Neural cell (in vitro differentiated cells): Measurements from ENCODE around the gene AFG3L2. TPM values are rescaled to one million over a fixed set of nuclear protein-coding genes. Genes with fewer than 3 reads are reported as not detected.

Experiments used
- H2AFZ ChIP-seq: fragments of 200-600, 300-800 bp; sonication (generic), shearing (Covaris generic); 2 replicates; pipeline ENCODE4 v1.6.0; 2014; ENCODE audit warnings: low read depth, mild to moderate bottlenecking, antibody characterized with exemption, low read length, moderate library complexity
- H3F3A ChIP-seq: fragments of 200-600 bp; shearing (Covaris generic); 2 replicates; pipeline ENCODE4 v1.6.1; 2016; ENCODE audit warnings: mild to moderate bottlenecking, moderate library complexity, mixed read lengths, antibody characterized with exemption, low read length; ENCODE audit not compliant: insufficient read depth, poor library complexity, severe bottlenecking
- H3K27ac ChIP-seq: fragments of 200-600, 300-800 bp; sonication (generic), shearing (Covaris generic); 2 replicates; pipeline ENCODE4 v1.5.1; 2014; ENCODE audit warnings: mild to moderate bottlenecking, low read length, moderate library complexity
- H3K27me3 ChIP-seq: fragments of 300-800, 200-600 bp; sonication (generic), shearing (Covaris generic); 2 replicates; pipeline ENCODE4 v1.6.0; 2014; ENCODE audit warnings: mild to moderate bottlenecking, low read depth, low read length, moderate library complexity; ENCODE audit not compliant: insufficient read depth
- H3K36me3 ChIP-seq: fragments of 300-800, 200-600 bp; sonication (generic), shearing (Covaris generic); 2 replicates; pipeline ENCODE4 v1.5.1; 2014; ENCODE audit warnings: mild to moderate bottlenecking, antibody characterized with exemption, low read length, moderate library complexity; ENCODE audit not compliant: insufficient read depth
- H3K4me2 ChIP-seq: fragments of 300-800, 200-600 bp; sonication (generic), shearing (Covaris generic); 2 replicates; pipeline ENCODE4 v1.6.0; 2014; ENCODE audit warnings: mild to moderate bottlenecking, low read length
- H3K4me3 ChIP-seq: fragments of 300-800, 200-600 bp; sonication (generic), shearing (Covaris generic); 2 replicates; pipeline ENCODE4 v1.5.1; 2014; ENCODE audit warnings: mild to moderate bottlenecking, low read length, moderate library complexity
- H3K79me2 ChIP-seq: fragments of 200-600 bp; shearing (Covaris generic); replicated peaks from 2 replicates; pipeline ENCODE4 v1.6.0; 2014; ENCODE audit warnings: mild to moderate bottlenecking, low read length, moderate library complexity; ENCODE audit not compliant: insufficient read depth
- H3K9ac ChIP-seq: fragments of 300-800, 200-600 bp; sonication (generic), shearing (Covaris generic); 2 replicates; pipeline ENCODE4 v1.6.1; 2016; ENCODE audit warnings: mild to moderate bottlenecking, low read length, mixed read lengths
- H3K9me2 ChIP-seq: fragments of 200-600 bp; shearing (Covaris generic); 2 replicates; pipeline ENCODE4 v1.6.1; 2016; ENCODE audit warnings: mild to moderate bottlenecking, low read length, mixed read lengths; ENCODE audit not compliant: insufficient read depth
- H3K9me3 ChIP-seq: fragments of 200-600, 300-800 bp; sonication (generic), shearing (Covaris generic); 2 replicates; pipeline ENCODE4 v1.6.1; 2016; ENCODE audit warnings: mild to moderate bottlenecking, mixed run types, low read length, moderate library complexity, mixed read lengths
- H4K20me1 ChIP-seq: fragments of 200-600 bp; shearing (Covaris generic); 2 replicates; pipeline ENCODE4 v1.6.1; 2016; ENCODE audit warnings: mild to moderate bottlenecking, mixed run types; ENCODE audit not compliant: insufficient read depth
- CTCF ChIP-seq: fragments of 450-650 bp; IDR thresholded peaks from 2 replicates; pipeline ENCODE4 v1.5.1; 2014; ENCODE audit warnings: antibody characterized with exemption, mild to moderate bottlenecking, moderate library complexity; ENCODE audit not compliant: poor library complexity, severe bottlenecking
- EP300 ChIP-seq: fragments of 450-650 bp; conservative IDR thresholded peaks from 2 replicates; pipeline ENCODE4 v1.6.1; 2014; ENCODE audit warnings: antibody characterized with exemption, mild to moderate bottlenecking, moderate library complexity; ENCODE audit not compliant: poor library complexity, severe bottlenecking
- EZH2 ChIP-seq: fragments of 200-600, 300-800 bp; shearing (Covaris generic), sonication (generic); IDR thresholded peaks from 2 replicates; pipeline ENCODE4 v1.6.1; 2014; ENCODE audit warnings: antibody characterized with exemption, low read length, borderline replicate concordance, mild to moderate bottlenecking; ENCODE audit not compliant: insufficient read depth, poor library complexity, severe bottlenecking
- MXI1 ChIP-seq: fragments of 450-650 bp; conservative IDR thresholded peaks from 2 replicates; pipeline ENCODE4 v1.6.1; 2014; ENCODE audit warnings: antibody characterized with exemption, mild to moderate bottlenecking; ENCODE audit not compliant: poor library complexity, severe bottlenecking
- RAD21 ChIP-seq: fragments of 450-650 bp; conservative IDR thresholded peaks from 2 replicates; pipeline ENCODE4 v1.6.1; 2014; ENCODE audit warnings: antibody characterized with exemption, mild to moderate bottlenecking, moderate library complexity
- REST ChIP-seq: IDR thresholded peaks from 2 replicates; pipeline ENCODE4 v1.6.1; 2012; ENCODE audit warnings: borderline replicate concordance
- SMC3 ChIP-seq: fragments of 450-650 bp; conservative IDR thresholded peaks from 2 replicates; pipeline ENCODE4 v1.6.1; 2014; ENCODE audit warnings: antibody characterized with exemption, mild to moderate bottlenecking, moderate library complexity; ENCODE audit not compliant: poor library complexity
- TAF1 ChIP-seq: IDR thresholded peaks from 2 replicates; pipeline ENCODE4 v1.6.1; 2012; ENCODE audit warnings: low read depth
- polyA plus RNA-seq: library from polyadenylated mRNA; depleted of rRNA; stranded (reverse); fragments of >200 nt; gene quantifications from 2 replicates; pipeline ENCODE4 v1.2.3, GENCODE V29; 2014

AFG3L2 gene
- polyA plus RNA-seq, 1 donor from 2014 or later = 49.4 TPM

DNA sequence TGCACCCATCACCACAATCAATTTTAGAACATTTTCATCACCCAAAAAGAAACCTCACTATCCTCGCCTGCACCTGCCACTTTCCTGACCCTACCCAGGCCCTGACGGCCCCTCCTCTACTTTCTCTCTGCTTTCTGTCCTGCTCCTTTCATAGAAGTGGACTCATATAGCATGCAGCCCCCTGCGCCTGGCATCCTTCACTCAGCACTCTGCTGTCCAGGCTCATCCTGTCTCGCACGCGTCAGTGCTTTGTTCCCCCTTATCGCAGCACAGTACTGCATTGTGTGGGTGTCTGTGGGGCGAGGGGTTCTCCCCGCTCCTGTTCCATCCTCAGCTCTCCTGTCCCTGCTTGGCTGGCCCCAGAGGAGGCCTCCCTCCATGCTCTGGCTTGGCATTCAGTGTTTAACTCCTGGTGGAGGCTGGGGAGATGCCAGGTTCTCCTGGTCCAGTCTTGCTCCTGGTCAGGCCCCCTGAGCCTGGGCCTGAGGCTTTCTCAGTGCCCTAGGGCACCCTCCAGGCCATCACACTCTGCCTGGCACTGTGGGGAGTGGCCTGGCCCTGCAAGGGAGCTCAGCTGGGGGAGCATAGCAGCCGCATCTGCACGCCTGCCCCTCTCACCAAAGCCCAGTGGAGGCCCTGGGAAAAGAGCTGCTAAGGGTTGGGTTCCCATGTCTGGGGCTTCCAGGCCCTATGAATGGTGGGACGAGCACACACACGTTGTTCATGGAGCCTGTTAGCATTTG, 75.6 kb downstream of the AFG3L2 start:
- Histone ChIP-seq H3K36me3 (no peaks in the 10 kb centered on the region), H3K27ac (no peak overlapping the region), H3K9me3 (no peaks in the 10 kb centered on the region), H3K9me2 (no peaks in the 10 kb centered on the region), H3F3A (no peaks in the 10 kb centered on the region), H3K9ac (no peak overlapping the region), H4K20me1 (no peaks in the 10 kb centered on the region), H3K4me3 (no peak overlapping the region), H3K79me2 (no peaks in the 10 kb centered on the region), H3K27me3 (peaks cover 18% of the 10 kb centered on the region), H3K4me2 (no peak overlapping the region), H2AFZ (no peak overlapping the region)
- no peak for TF ChIP-seq TAF1
- TF ChIP-seq SMC3 = no peak
- TF ChIP-seq REST = no peak
- no peak for TF ChIP-seq MXI1
- no peak for TF ChIP-seq EZH2
- no peak for TF ChIP-seq EP300

- Histone ChIP-seq H3K4me3 (no peak overlapping the region), H3K27me3 (peaks cover 3% of the 10 kb centered on the region), H3K36me3 (no peaks in the 10 kb centered on the region), H3K9me3 (no peaks in the 10 kb centered on the region), H3K9ac (no peak overlapping the region), H2AFZ (no peak overlapping the region), H3K27ac (no peak overlapping the region), H4K20me1 (no peaks in the 10 kb centered on the region), H3K9me2 (no peaks in the 10 kb centered on the region), H3K79me2 (no peaks in the 10 kb centered on the region), H3K4me2 (no peak overlapping the region), H3F3A (no peaks in the 10 kb centered on the region)
- no peak for TF ChIP-seq EZH2
- no peak for TF ChIP-seq MXI1
- TF ChIP-seq CTCF = no peak
- no peak for TF ChIP-seq TAF1
- TF ChIP-seq EP300 = no peak
- TF ChIP-seq REST = no peak
- TF ChIP-seq RAD21 = no peak
Measured at GRCh38 chr18:12299862-12300261, 77.2 kb downstream of the AFG3L2 start.
